GM21423 (cell line): Measurements from ENCODE around the gene IL24.
"Not testable (repeated sequence)": the region's sequence is repeated elsewhere in the genome, so short reads cannot be mapped to it uniquely, and the experiment has no call there.

Experiments used
- ATAC-seq: cut with Tn5 transposase; IDR thresholded peaks from one replicate; pipeline ENCODE4 v1.9.1; 2021; ENCODE audit warnings: mild to moderate bottlenecking, moderate library complexity; ENCODE audit not compliant: unreplicated experiment

IL24 gene

DNA sequence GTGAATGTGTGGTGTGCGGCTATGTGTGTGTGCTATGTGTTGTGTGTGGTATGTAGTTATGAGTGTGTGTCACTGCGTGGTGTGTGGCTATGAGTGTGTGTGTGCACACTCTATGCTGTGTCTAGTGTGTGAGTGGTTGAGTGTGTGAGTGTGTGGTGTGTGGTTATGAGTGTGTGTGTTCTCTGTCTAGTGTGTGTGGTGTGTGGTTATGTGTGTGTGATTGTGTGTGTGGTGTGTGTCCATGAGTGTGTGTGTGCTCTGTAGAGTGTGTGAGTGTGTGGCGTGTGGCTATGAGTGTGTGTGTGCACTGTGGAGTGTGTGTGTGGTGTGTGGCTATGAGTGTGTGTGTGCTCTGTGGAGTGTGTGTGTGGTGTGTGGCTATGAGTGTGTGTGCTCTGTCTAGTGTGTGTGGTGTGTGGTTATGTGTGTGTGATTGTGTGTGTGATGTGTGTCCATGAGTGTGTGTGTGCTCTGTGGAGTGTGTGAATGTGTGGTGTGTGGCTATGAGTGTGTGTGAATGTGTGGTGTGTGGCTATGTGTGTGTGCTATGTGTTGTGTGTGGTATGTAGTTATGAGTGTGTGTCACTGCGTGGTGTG is 26.8 kb downstream of the IL24 start:
- ATAC-seq = not testable (repeated sequence)

GRCh38 chr1:206924592-206925105 is 27.4 kb downstream of the IL24 start:
- peak; percentile 18 for ATAC-seq

DNA sequence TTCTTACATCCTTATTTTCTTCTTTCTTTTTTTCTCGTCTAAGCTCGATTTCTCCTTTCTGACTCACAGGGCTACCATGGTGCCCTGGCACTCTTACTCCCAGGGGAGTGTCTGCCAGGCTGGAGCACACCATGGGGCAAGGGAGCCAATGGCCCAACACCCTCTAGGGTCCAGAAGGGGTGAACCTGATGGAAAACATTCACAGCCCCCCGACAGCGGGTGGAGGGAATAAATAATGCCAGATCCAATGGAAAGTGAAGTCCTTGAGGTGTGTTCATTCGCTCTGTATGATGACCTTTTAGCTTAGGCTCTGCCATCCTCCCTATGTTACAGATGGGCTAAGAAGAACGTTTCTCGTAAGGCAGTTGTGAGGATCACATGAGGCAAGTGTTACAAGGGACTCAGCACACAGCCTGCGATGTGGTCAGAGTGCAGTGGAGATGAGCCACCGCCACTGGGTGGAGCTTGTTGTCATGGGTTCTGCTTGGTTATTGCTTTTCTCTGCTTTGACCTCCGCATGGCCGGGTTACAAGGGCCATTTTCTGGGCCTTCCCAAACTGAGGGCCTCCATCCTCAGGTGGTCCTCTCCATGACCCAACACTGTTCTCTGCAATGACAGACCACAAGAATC is 28.0 kb downstream of the IL24 start:
- peak; percentile 43 for ATAC-seq

- ATAC-seq = no peak
Measured at GRCh38 chr1:206926286-206926685, 29.0 kb downstream of the IL24 start.

DNA sequence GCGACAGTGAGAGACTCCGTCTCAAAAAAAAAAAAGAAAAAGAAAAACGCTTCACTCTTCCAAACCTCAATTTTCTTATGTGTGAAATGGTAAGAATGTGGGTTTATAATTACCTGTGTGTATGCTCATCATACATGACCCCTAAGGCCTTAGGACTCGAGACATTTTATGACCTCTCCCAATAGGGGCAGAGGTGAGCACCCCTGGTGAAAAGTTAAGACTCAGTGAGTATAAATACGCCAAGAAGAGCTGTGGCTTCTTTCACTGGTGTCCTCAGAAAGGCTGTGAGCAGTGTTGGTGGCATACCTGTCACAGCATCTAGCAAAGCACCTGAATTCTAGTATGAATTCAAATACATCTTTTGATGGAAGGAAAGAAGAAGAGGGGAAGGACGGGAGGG is 32.3 kb downstream of the IL24 start:
- no peak for ATAC-seq

DNA sequence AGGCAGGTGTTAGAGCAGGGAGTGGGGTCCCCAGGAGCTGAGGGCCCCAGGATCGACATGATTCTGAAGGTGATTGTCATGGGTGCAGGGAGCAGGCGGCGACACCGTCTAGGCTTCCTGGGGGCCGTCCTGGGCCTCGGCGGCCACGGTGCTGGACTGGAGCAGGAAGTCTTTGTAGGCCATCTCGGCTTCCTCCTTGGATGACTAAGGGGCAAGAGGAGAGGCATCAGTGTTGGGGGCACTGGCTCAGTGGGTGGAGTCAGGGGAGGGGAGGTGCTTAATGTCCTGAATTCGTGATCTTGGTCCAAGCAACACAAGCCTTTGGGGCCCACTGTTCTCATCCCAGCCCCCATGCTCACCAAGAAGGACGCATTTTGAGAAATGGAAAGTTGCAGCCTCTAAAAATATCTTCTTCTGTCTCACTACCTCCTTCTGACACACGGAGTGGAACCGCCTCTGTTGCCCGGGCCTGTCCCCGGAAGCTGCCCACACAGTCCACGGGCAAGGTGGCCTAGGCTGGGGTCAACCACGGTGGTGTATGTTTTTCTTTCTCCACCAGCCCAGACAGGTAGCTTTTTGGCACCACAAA is 33.1 kb downstream of the IL24 start:
- ATAC-seq = peak; percentile 73

DNA sequence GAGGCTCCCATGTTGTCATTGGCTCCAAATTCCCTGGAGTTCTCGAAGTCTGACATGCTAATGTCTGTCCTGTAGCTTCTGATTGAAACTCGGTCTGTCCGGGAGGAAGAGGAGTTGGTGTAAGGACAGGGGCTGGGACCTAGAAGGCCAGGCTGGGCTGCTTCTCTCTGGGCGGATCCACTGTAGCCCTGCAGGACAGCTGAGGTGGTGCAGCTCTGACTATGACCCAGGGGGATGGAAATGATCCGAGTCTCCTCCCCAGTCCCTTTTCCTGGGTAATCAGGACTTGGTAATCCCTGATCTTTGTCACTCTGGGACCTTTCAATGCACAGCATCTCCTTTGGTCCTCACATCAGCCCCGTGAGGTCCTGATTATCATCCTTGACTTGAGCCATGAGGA is 34.5 kb downstream of the IL24 start:
- ATAC-seq = no peak

DNA sequence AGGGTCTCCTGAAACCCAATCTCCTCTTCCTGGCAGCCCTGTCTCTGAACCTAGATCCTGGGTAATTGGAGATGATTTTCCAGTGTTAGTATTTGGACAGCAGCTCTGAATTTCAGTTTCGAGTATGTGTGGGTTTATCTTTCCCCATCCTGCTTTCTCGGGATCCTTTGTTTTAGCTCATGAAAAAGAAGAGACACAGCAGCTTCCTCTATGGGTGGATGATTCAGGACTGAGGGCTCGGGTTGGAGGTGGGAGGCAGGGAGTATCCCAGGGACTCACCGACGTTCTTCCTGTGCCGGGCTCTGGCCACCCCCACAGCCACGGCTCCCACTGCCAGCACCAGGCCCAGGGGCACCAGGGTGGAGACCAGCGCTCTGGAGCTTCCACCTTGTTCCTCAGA is 34.9 kb downstream of the IL24 start:
- ATAC-seq = no peak

DNA sequence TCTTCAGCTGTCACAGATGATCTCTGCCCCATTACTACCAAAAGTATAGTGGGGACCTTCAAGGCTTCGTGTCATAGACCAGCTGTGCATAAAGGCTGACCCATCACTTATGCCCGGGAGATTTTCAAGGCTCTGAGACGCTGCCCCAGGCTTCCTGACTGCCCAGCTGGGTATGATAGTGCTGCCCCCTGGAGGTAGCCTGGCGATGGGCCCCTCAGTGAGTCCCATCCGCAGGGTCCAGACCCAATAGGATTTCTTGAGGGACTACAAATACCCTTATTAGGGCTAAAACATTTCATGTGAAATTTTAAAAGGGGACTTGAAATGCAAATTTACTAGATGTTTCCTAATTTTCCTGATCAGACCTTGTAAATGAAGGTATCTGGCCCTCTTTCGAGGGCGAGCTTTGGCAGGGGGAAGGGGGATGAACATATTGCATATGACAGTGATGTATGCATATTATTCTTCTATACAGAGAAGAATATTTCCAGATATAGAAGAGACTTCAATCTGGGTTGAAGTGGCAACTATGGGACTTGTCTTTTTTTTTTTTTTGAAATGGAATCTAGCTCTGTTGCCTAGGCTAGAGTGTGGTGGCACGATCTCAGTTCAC is 36.2 kb downstream of the IL24 start:
- ATAC-seq = no peak

DNA sequence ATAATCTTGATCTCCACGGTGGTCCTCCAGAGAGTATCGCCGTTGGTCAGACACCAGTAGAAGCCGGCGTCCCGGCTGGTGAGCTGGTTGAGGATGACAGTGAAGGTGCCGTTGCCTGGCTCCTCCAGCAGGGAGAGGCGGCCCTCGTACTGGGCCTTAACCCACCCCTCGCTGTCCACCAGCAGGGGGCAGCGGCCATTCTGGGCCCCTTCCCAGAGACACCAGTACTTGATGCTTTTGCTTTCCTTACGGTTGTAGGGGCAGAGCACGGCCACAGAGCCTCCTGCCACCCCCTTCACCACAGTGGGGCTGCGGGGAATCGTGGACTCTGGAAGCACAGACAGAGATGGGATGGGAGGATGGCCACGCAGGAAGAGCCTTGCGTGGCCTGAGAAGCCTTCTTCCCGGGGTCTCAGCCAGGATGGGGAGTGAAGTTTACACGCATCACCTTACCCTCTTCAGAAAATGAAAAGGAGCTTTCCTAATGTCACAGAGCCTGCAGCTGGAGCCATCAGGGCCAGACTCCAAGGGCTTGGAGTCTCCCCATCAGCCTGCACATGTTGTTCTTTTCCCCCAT is 38.3 kb downstream of the IL24 start:
- no peak for ATAC-seq

- ATAC-seq = no peak
Measured at GRCh38 chr1:206937425-206937824, 40.2 kb downstream of the IL24 start.

GRCh38 chr1:206939131-206939530 is 41.9 kb downstream of the IL24 start:
- no peak for ATAC-seq

- no peak for ATAC-seq
Measured at GRCh38 chr1:206939841-206940587, 42.8 kb downstream of the IL24 start.

DNA sequence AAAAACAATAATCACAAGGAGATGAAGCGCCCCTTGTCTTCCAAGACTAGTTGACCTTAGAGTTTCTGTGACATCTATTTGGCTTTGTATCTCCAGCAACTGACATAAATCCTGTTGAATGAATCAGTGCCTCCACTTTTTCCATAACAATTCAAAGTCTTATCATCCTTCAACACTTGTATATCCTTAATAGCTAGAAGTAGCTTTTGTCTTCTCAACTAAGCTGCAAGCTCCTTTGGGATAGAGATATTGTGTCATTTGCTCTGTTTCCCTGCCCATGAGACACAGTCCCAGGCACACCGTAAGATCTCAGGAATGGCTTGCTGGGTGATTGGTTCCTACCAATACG is 43.3 kb downstream of the IL24 start:
- ATAC-seq = no peak

- ATAC-seq = no peak
Measured at GRCh38 chr1:206941766-206942418, 44.6 kb downstream of the IL24 start.

DNA sequence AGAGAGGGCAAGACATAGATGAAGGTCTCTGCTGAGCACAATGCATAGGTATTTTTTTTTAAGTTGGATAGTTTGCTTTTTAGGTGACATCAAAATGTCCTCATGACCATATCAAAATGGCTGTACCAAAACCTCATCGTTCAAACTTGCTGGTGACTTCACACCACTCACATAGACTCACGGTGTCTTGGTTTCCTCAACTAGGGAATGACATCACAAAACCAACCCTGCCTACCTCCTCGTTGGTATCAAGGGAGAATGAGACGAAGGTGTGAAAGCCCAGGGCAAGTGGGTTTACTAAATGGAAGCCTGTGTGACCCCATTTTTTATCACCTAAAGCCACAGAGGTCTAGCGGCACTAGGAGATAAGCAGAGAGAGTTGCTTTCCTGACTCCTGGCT is 47.5 kb downstream of the IL24 start:
- ATAC-seq = no peak

DNA sequence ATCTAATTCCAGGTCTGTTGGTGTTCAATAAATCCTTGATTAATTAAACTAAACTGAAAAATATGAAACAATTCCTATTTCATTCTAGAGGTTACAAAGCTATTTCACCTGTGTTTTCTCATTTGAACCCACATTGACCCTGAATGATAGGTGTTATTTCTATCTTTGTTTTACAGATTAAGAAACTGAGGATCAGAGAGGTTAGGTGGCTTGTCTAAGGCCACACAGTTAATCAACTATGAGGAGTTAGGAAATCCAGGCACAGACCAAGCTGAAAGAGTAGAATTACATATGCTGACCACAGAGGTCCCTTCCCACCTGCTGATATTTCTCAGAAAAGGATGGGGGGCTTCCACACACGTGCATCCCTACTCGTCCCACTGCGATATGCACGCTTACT is 48.5 kb downstream of the IL24 start:
- no peak for ATAC-seq

DNA sequence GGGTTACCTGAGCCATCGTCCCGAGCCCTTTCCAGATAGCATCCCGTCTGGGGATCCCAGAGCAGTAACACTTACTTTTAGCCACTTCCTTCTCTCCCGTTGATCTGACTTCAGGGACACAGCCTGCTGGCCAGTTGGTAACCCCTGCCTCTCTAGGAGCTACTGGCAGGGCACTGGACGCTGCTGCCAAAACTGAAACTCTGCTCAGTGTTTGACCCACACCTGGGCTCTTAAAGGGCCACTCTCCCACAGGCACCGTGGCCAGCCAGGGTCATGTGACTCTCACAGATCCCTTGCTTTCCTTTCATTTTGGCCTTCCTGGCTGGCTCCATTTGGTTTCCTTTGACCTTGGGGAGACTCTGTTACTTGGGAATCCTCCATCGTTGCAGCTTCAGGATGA is 49.0 kb downstream of the IL24 start, which contains the start of gene PIGR:
Gene PIGR (minus strand): TSS at position 206 of the 400 bp plus-strand sequence. CDS start 5,935 bp downstream, outside the sequence.
- no peak for ATAC-seq

DNA sequence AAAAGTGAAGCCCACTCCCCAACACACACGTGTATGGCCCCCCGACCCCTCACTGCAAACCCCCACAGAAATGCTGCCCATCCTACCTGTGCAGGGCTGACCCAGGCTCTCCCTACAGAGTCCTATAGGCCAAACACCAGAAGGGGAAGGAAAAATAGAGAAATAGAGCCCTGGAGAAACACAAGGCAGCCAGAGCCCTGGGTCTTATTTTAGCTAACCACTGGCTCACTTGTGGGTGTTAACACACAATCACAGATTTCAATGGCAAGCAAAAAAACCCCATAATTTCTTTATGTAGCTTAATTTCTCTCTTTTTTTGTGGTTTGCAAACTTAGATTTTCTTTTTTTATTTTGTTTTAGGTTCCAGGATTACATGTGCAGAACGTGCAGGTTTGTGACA is 50.0 kb downstream of the IL24 start:
- ATAC-seq = no peak

DNA sequence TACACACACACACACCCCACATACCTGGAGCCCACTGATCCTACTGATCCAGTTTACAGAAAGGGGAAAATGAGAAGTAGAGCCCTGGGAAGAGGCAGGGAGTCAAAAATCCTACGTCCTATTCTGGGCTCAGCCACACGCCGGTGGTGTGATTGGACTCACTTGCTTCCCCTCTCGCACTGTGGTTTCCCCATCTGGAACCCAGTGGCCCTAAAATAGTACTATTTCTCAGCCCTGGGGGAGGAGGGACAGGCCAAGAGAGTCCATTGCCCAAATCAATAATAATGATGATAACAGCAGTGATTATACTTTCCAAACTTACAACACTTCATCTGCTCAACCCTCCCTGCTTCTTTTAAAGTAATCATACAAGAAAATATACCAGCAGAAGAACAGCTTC is 52.0 kb downstream of the IL24 start:
- no peak for ATAC-seq
